DOHH2 (cell line): ENCODE data around the gene TMEM255B.

Source experiments
- H3F3A ChIP-seq: fragments of 200-600 bp; sonication (generic), shearing (Covaris generic); 2 replicates; pipeline ENCODE4 v1.6.0; 2016; ENCODE audit warnings: antibody characterized with exemption, mild to moderate bottlenecking; ENCODE audit not compliant: control insufficient read depth, insufficient read depth
- H3K27ac ChIP-seq: fragments of 200-600 bp; sonication (generic); 2 replicates; pipeline ENCODE4 v1.5.1; 2014; ENCODE audit warnings: low read depth, mild to moderate bottlenecking, low read length, moderate library complexity
- H3K27me3 ChIP-seq: fragments of 200-600 bp; sonication (generic); 2 replicates; pipeline ENCODE4 v1.6.1; 2014; ENCODE audit warnings: mild to moderate bottlenecking, low read length, mixed read lengths; ENCODE audit not compliant: control insufficient read depth
- H3K36me3 ChIP-seq: fragments of 200-600 bp; sonication (generic); 2 replicates; pipeline ENCODE4 v1.6.1; 2014; ENCODE audit warnings: mild to moderate bottlenecking, low read length, moderate library complexity, mixed read lengths; ENCODE audit not compliant: control insufficient read depth
- H3K4me1 ChIP-seq: fragments of 200-600 bp; sonication (generic); 2 replicates; pipeline ENCODE4 v1.6.1; 2014; ENCODE audit warnings: mild to moderate bottlenecking, low read length, mixed read lengths; ENCODE audit not compliant: control insufficient read depth
- H3K4me2 ChIP-seq: fragments of 200-600 bp; sonication (generic); 2 replicates; pipeline ENCODE4 v1.6.0; 2014; ENCODE audit warnings: mild to moderate bottlenecking, low read length, moderate library complexity
- H3K4me3 ChIP-seq: fragments of 200-600 bp; sonication (generic); 2 replicates; pipeline ENCODE4 v1.5.1; 2014; ENCODE audit warnings: mild to moderate bottlenecking, low read length, mixed read lengths
- H3K79me2 ChIP-seq: fragments of 200-600 bp; sonication (generic); 2 replicates; pipeline ENCODE4 v1.6.1; 2014; ENCODE audit warnings: mild to moderate bottlenecking, low read length, mixed read lengths; ENCODE audit not compliant: control insufficient read depth
- H3K9me2 ChIP-seq: fragments of 200-600 bp; sonication (generic); replicated peaks from 2 replicates; pipeline ENCODE4 v1.6.1; 2014; ENCODE audit warnings: mild to moderate bottlenecking, low read length, mixed read lengths; ENCODE audit not compliant: control insufficient read depth
- H3K9me3 ChIP-seq: fragments of 200-600 bp; sonication (generic); 2 replicates; pipeline ENCODE4 v1.6.1; 2014; ENCODE audit warnings: antibody characterized with exemption, low read length, mixed read lengths; ENCODE audit not compliant: control insufficient read depth, insufficient read depth
- H4K20me1 ChIP-seq: fragments of 200-600 bp; sonication (generic); 2 replicates; pipeline ENCODE4 v1.6.0; 2014; ENCODE audit warnings: low read depth, mild to moderate bottlenecking, antibody characterized with exemption, low read length, moderate library complexity; ENCODE audit not compliant: control insufficient read depth, insufficient read depth
- EZH2phosphoT487 ChIP-seq: fragments of 200-600 bp; sonication (generic); IDR thresholded peaks from 2 replicates; pipeline ENCODE4 v1.6.1; 2017; ENCODE audit warnings: borderline replicate concordance, mild to moderate bottlenecking, antibody characterized with exemption, low read length, moderate library complexity, mixed read lengths
- TF ChIP-seq, protein P1 (sequence below): fragments of 200-600 bp; sonication (generic); IDR thresholded peaks from one replicate; pipeline ENCODE4 v1.5.1; 2014; ENCODE audit warnings: antibody characterized with exemption, mild to moderate bottlenecking, low read depth, low read length; ENCODE audit not compliant: poor library complexity, severe bottlenecking

TMEM255B gene

DNA sequence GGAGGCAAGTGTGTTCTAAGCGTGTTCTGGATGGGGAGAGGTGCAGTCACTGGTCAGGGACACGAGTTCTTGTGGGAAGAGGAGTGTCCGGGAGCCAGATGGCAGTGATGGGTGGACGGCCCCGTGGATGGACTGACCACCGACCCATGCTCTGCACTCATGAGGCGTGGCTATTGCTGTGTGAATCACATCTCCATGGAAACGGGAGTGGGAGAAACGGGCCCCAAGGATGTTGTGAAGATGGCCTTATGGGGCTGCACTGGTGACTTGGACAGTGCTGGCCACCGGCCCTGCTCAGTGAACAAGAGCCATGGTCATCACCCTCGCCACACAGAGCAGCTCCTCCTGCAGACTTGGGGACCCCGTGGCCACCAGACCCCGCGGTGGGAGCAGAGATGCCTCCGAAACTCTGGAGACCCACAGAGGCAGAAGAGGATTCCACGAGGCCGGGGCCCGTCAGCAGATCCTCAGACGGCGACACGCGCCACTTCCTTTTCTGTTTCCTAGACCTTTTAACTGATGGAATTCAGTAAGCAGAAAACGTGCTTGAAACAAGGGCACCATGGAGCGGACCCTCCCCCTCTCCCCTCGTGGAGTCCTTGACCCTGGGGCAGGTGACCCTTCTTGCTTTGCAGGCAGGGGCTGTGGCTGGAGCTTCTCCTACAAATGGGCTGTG lies 57.4 kb downstream of the TMEM255B start:
- peaks cover 41% of the 10 kb centered on the region for H3K79me2 ChIP-seq
- TF ChIP-seq EZH2phosphoT487: no peak
- TF ChIP-seq, protein P1, sequence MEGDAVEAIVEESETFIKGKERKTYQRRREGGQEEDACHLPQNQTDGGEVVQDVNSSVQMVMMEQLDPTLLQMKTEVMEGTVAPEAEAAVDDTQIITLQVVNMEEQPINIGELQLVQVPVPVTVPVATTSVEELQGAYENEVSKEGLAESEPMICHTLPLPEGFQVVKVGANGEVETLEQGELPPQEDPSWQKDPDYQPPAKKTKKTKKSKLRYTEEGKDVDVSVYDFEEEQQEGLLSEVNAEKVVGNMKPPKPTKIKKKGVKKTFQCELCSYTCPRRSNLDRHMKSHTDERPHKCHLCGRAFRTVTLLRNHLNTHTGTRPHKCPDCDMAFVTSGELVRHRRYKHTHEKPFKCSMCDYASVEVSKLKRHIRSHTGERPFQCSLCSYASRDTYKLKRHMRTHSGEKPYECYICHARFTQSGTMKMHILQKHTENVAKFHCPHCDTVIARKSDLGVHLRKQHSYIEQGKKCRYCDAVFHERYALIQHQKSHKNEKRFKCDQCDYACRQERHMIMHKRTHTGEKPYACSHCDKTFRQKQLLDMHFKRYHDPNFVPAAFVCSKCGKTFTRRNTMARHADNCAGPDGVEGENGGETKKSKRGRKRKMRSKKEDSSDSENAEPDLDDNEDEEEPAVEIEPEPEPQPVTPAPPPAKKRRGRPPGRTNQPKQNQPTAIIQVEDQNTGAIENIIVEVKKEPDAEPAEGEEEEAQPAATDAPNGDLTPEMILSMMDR: no peak
- H3K9me3 ChIP-seq: peaks cover 19% of the 10 kb centered on the region; the same call in 1 of the 2 replicates
- H3K36me3 ChIP-seq: peaks cover 19% of the 10 kb centered on the region
- no peaks in the 10 kb centered on the region for H3K27me3 ChIP-seq
- no peaks in the 10 kb centered on the region for H4K20me1 ChIP-seq
- no peaks in the 10 kb centered on the region for H3F3A ChIP-seq
- H3K4me2 ChIP-seq: peak overlapping the region; percentile 70
- peaks cover 14% of the 10 kb centered on the region for H3K4me1 ChIP-seq
- H3K4me3 ChIP-seq: peak overlapping the region; percentile 84
- no peaks in the 10 kb centered on the region for H3K9me2 ChIP-seq
- peak overlapping the region; percentile 47; the same call in 1 of the 2 replicates for H3K27ac ChIP-seq

GRCh38 chr13:113816946-113817859 lies 58.2 kb downstream of the TMEM255B start:
- peak overlapping the region; percentile 70 for H3K4me2 ChIP-seq
- peaks cover 19% of the 10 kb centered on the region; the same call in 1 of the 2 replicates for H3K9me3 ChIP-seq
- no peaks in the 10 kb centered on the region for H3K9me2 ChIP-seq
- peaks cover 41% of the 10 kb centered on the region for H3K79me2 ChIP-seq
- H4K20me1 ChIP-seq: no peaks in the 10 kb centered on the region
- no peak for TF ChIP-seq EZH2phosphoT487
- TF ChIP-seq, protein P1: peak; percentile 74
- H3K4me3 ChIP-seq: peak overlapping the region; percentile 84
- H3K27me3 ChIP-seq: no peaks in the 10 kb centered on the region
- H3K4me1 ChIP-seq: peaks cover 14% of the 10 kb centered on the region
- no peak overlapping the region for H3K27ac ChIP-seq
- peaks cover 19% of the 10 kb centered on the region for H3K36me3 ChIP-seq
- no peaks in the 10 kb centered on the region for H3F3A ChIP-seq

DNA sequence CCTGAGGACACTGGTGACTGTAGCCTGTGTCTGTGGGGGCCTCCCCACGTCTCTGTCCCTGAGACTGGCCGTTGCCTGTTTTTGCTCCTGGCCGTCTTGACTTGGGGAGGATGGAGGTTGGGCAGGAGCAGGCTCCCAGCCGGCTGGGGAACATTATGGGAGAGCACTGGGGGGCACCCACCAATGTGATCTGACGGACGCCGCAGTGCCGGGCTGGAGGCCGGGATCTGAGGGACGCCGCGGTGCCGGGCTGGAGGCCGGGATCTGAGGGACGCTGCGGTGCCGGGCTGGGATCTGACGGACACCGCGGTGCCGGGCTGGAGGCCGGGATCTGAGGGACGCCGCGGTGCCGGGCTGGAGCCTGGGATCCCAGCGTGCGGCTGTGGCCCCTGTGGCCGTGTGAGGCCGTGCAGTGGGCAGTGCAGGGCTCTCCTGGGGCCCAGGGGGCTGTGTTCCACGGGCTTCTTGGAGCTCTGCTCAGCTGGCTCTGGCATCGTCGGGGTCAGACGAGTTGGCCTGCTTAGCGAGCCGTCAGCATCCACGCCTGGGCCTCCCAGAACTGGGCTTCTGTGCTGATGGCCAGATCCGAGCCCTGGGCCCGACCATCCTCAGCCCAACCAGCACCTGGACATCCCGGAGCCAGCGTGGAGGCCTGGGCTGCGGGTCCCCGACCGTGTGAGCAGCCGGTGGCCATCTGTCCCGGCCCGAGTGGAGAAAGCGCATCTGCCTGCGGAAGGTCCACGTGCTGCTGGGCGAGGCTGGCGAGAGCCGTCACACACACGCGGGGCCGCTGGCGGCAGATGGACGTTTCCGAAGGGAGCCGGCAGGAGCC lies 59.0 kb downstream of the TMEM255B start:
- Histone ChIP-seq H3K79me2 (peaks cover 41% of the 10 kb centered on the region), H3K27ac (no peak overlapping the region), H3K36me3 (peaks cover 19% of the 10 kb centered on the region), H3K9me3 (peaks cover 19% of the 10 kb centered on the region; the same call in 1 of the 2 replicates), H3K4me1 (peaks cover 14% of the 10 kb centered on the region), H3F3A (no peaks in the 10 kb centered on the region), H3K4me3 (no peak overlapping the region), H3K4me2 (no peak overlapping the region), H4K20me1 (no peaks in the 10 kb centered on the region), H3K9me2 (no peaks in the 10 kb centered on the region), H3K27me3 (no peaks in the 10 kb centered on the region)
- TF ChIP-seq, protein P1: no peak
